Left ventricle myocardium superior (tissue), 1 donor: ENCODE measurements around the gene MTMR3. TPM values are rescaled to one million over a fixed set of nuclear protein-coding genes. Genes with fewer than 3 reads are reported as not detected.
"Not testable (repeated sequence)": the region's sequence is repeated elsewhere in the genome, so short reads cannot be mapped to it uniquely, and the experiment has no call there.

Experiments used
- ATAC-seq: fragments of 200-7000 bp; cut with Tn5 transposase; one replicate; pipeline ENCODE4 v1.9.1; 2020; ENCODE audit warnings: mild to moderate bottlenecking, moderate library complexity
- DNase-seq: peaks from one replicate; pipeline ENCODE4 v3.0.0-alpha.2; 2020
- intact Hi-C: fragments of 100-400 bp; cut with micrococcal nuclease; formaldehyde crosslinking; loops from one replicate; pipeline ENCODE4 v1.11.0; 2022
- total RNA-seq: library from RNA; stranded (reverse); fragmentation: NEBNext Ultra II Directional; extraction: Animal tissue kit (Norgen Biotek cat#: 25700); gene quantifications from one replicate; pipeline ENCODE4 v1.2.1, GENCODE V29; 2021
- donor health status: DM: no; HTN: yes; CAD: no; lungs with severe emphysema.

The MTMR3 gene
- total RNA-seq, 1 donor from 2014 or later = 23.6 TPM

GRCh38 chr22:29947410-29948384 lies 64.7 kb downstream of the MTMR3 start:
- no peak for ATAC-seq
- no peak for DNase-seq
- intact Hi-C loops = no loop called here

GRCh38 chr22:29948385-29948769 lies 65.4 kb downstream of the MTMR3 start:
- intact Hi-C loops = no loop called here
- DNase-seq (no peak), ATAC-seq (no peak)

GRCh38 chr22:29949872-29950271 lies 66.9 kb downstream of the MTMR3 start:
- intact Hi-C loops = no loop called here
- no peak for DNase-seq
- no peak for ATAC-seq

GRCh38 chr22:29951791-29952413 lies 68.9 kb downstream of the MTMR3 start:
- no peak for DNase-seq
- intact Hi-C loops = no loop called here
- ATAC-seq = no peak

- ATAC-seq (peak; percentile 48), DNase-seq (no peak)
- intact Hi-C loops = no loop called here
Observed at GRCh38 chr22:29954203-29954855, 71.4 kb downstream of the MTMR3 start.

- ATAC-seq (no peak), DNase-seq (no peak)
- intact Hi-C loops = no loop called here
Observed at GRCh38 chr22:29956680-29957079, 73.7 kb downstream of the MTMR3 start.

GRCh38 chr22:29958170-29958569 lies 75.2 kb downstream of the MTMR3 start:
- intact Hi-C loops = no loop called here
- DNase-seq = no peak
- ATAC-seq = no peak

GRCh38 chr22:29964776-29965175 lies 81.8 kb downstream of the MTMR3 start:
- DNase-seq (no peak), ATAC-seq (no peak)
- intact Hi-C loops = no loop called here

- no peak for ATAC-seq
- no peak for DNase-seq
- intact Hi-C loops = no loop called here
Observed at GRCh38 chr22:29967461-29967860, 84.5 kb downstream of the MTMR3 start.

- DNase-seq (no peak), ATAC-seq (no peak)
- intact Hi-C loops = no loop called here
Observed at GRCh38 chr22:29971607-29972006, 88.6 kb downstream of the MTMR3 start.

GRCh38 chr22:29972121-29972520 lies 89.1 kb downstream of the MTMR3 start:
- intact Hi-C loops = no loop called here
- no peak for ATAC-seq

GRCh38 chr22:29973269-29973668 lies 90.3 kb downstream of the MTMR3 start:
- DNase-seq (no peak), ATAC-seq (no peak)
- intact Hi-C loops = no loop called here

More at GRCh38 chr22:29972121-29972520, 89.1 kb downstream of the MTMR3 start:
- DNase-seq = no peak

GRCh38 chr22:29973680-29974079 lies 90.7 kb downstream of the MTMR3 start:
- not testable (repeated sequence) for ATAC-seq

GRCh38 chr22:29975494-29975893 lies 92.5 kb downstream of the MTMR3 start:
- DNase-seq (no peak), ATAC-seq (no peak)
- intact Hi-C loops = no loop called here

More at GRCh38 chr22:29973680-29974079, 90.7 kb downstream of the MTMR3 start:
- intact Hi-C loops, DNase-seq: not testable (repeated sequence)

- intact Hi-C loops = no loop called here
- no peak for ATAC-seq
Observed at GRCh38 chr22:29977107-29977506, 94.1 kb downstream of the MTMR3 start.

GRCh38 chr22:29979777-29980321 lies 96.9 kb downstream of the MTMR3 start:
- intact Hi-C loops = no loop called here
- no peak for ATAC-seq
- no peak for DNase-seq

More at GRCh38 chr22:29977107-29977506, 94.1 kb downstream of the MTMR3 start:
- DNase-seq = no peak

GRCh38 chr22:29983296-29983917 lies 100.4 kb downstream of the MTMR3 start:
- intact Hi-C loops = no loop called here
- no peak for DNase-seq
- ATAC-seq = no peak

GRCh38 chr22:29985912-29986311 lies 102.9 kb downstream of the MTMR3 start:
- intact Hi-C loops = no loop called here
- no peak for ATAC-seq
- no peak for DNase-seq

- DNase-seq = no peak
- intact Hi-C loops = no loop called here
- peak; percentile 38 for ATAC-seq
Observed at GRCh38 chr22:29987137-29987536, 104.2 kb downstream of the MTMR3 start.
